Stomach smooth muscle (tissue), 2 donors: ENCODE data around the gene PATL2.
"Not testable (repeated sequence)": the region's sequence is repeated elsewhere in the genome, so short reads cannot be mapped to it uniquely, and the experiment has no call there.

Source experiments
- H3K27ac ChIP-seq: one replicate; pipeline ENCODE4 v1.7.0; 2013; ENCODE audit warnings: mild to moderate bottlenecking, low read length, inconsistent platforms
- H3K27me3 ChIP-seq, 2 donors: one replicate each; pipeline ENCODE4 v1.7.0; 2013; ENCODE audit warnings: low read length in 2 of 2; ENCODE audit not compliant: insufficient read depth in 2 of 2, control insufficient read depth in 1 of 2
- H3K36me3 ChIP-seq, 2 donors: one replicate each; pipeline ENCODE4 v1.7.0; 2013; ENCODE audit warnings: low read length in 2 of 2; ENCODE audit not compliant: control insufficient read depth in 2 of 2, insufficient read depth in 2 of 2
- H3K4me1 ChIP-seq: one replicate; pipeline ENCODE4 v1.7.0; 2013; ENCODE audit warnings: low read length; ENCODE audit not compliant: control insufficient read depth, insufficient read depth
- H3K4me3 ChIP-seq, 2 donors: one replicate each; pipeline ENCODE4 v1.7.0; 2013; ENCODE audit warnings: low read length in 2 of 2
- H3K9ac ChIP-seq, 2 donors: one replicate each; pipeline ENCODE4 v1.7.0; 2013; ENCODE audit warnings: low read length in 2 of 2, mild to moderate bottlenecking in 1 of 2
- H3K9me3 ChIP-seq, 2 donors: one replicate each; pipeline ENCODE4 v1.7.0; 2013; ENCODE audit warnings: low read length in 2 of 2; ENCODE audit not compliant: control insufficient read depth in 2 of 2
- donor health status: healthy.
- donor health status: Pancreatic carcinoma.

PATL2 gene

DNA sequence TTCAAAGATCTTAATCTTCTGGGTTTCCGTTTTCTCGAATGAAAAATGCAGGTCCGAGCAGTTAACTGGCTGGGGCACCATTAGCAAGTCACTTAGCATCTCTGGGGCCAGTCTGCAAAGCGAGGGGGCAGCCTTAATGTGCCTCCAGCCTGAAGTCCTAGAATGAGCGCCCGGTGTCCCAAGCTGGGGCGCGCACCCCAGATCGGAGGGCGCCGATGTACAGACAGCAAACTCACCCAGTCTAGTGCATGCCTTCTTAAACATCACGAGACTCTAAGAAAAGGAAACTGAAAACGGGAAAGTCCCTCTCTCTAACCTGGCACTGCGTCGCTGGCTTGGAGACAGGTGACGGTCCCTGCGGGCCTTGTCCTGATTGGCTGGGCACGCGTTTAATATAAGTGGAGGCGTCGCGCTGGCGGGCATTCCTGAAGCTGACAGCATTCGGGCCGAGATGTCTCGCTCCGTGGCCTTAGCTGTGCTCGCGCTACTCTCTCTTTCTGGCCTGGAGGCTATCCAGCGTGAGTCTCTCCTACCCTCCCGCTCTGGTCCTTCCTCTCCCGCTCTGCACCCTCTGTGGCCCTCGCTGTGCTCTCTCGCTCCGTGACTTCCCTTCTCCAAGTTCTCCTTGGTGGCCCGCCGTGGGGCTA is at the start of gene PATL2, which contains the start of gene B2M:
Gene PATL2, minus strand, starts transcription at position 228 of the 647 bp plus-strand sequence. CDS start 34,833 bp downstream, outside the sequence.
Gene B2M, plus strand, starts transcription at position 422 of the 647 bp plus-strand sequence. Its CDS starts 30 bp downstream, at position 452.
- Histone ChIP-seq H3K27ac (peak within 1 kb of the TSS; percentile 99), H3K27me3 (no peaks in the 10 kb centered on the region), H3K9ac (peak within 1 kb of the TSS; percentile 97 to 98), H3K4me1 (peaks cover 2% of the 10 kb centered on the region), H3K9me3 (no peaks in the 10 kb centered on the region), H3K36me3 (peaks cover 4 to 10% of the 10 kb centered on the region in 2 donors), H3K4me3 (peak within 1 kb of the TSS; percentile 94 to 98)

DNA sequence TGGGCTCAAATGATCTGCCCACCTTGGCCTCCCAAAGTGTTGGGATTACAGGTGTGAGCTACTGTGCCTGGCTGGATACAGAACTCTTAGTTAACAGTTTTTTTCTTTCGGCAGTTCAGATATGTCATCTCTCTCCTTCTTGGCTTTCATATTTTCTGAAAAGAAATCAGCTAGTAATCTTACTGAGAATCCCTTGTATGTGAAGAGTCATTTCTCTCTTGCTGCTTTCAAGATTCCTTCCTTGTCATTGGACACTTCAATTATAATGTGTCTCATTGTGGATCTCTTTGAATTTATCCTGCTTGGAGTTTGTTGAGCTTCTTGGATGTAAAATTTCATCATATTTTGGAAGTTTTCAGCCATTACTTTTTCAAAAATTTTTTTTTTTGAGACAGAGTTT is 42.2 kb upstream of the PATL2 start:
- H3K4me3 ChIP-seq: no peak overlapping the region
- no peak overlapping the region for H3K9ac ChIP-seq
- peaks cover 0 to 3% of the 10 kb centered on the region in 2 donors for H3K9me3 ChIP-seq
- no peaks in the 10 kb centered on the region for H3K27me3 ChIP-seq
- no peaks in the 10 kb centered on the region for H3K36me3 ChIP-seq
- no peaks in the 10 kb centered on the region for H3K4me1 ChIP-seq
- H3K27ac ChIP-seq: no peak overlapping the region

DNA sequence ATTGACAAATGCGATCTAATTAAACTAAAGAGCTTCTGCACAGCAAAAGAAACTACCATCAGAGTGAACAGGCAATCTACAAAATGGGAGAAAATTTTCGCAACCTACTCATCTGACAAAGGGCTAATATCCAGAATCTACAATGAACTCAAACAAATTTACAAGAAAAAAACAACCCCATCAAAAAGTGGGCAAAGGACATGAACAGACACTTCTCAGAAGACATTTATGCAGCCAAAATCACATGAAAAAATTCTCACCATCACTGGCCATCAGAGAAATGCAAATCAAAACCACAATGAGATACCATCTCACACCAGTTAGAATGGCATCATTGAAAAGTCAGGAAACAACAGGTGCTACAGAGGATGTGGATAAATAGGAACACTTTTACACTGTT is 32.3 kb upstream of the PATL2 start:
- H3K36me3 ChIP-seq, H3K4me3 ChIP-seq: not testable (repeated sequence)

DNA sequence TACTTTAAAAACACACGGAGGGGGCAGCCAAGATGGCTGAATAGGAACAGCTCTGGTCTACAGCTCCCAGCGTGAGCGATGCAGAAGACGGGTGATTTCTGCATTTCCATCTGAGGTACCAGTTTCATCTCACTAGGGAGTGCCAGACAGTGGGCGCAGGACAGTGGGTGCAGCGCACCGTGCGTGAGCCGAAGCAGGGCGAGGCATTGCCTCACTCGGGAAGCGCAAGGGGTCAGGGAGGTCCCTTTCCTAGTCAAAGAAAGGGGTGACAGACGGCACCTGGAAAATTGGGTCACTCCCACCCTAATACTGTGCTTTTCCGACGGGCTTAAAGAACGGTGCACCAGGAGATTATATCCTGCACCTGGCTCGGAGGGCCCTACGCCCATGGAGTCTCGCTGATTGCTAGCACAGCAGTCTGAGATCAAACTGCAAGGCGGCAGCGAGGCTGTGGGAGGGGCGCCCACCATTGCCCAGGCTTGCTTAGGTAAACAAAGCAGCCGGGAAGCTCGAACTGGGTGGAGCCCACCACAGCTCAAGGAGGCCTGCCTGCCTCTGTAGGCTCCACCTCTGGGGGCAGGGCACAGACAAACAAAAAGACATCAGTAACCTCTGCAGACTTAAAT is 28.2 kb upstream of the PATL2 start:
- H3K9ac ChIP-seq, H3K36me3 ChIP-seq: not testable (repeated sequence)

More for the DNA sequence above, 32.3 kb upstream of the PATL2 start:
- H3K27ac ChIP-seq, H3K4me1 ChIP-seq, H3K9me3 ChIP-seq, H3K27me3 ChIP-seq, H3K9ac ChIP-seq: not testable (repeated sequence)

DNA sequence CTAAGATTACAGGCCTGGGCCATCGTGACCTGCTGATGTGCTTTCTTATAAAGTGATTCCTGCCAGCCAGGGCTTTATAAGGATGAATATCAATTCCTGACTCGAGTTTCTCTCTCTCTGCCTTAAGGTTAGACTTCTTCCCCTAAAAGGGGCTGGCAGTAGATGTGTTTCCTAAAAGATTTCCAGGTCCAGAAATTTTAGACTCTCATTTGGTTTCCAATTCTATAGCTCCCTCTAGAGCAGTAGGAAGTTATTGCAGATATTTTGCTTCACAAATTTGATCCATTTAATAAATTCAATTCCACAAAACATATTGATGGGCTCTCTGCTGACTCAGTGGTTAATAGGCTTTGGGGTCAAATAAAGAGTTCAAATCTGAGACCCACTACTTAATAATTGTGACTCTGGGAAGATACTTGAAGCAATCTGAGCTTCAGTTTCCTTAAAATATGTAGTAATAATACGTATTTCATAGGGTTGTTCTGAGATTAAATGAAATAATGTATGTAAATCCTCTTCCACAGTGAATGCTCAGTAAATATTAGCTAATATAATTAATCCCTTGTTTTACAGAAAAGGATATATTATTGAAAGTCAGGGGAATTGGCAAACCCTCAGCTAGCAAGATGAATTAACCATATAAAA is 27.3 kb upstream of the PATL2 start:
- no peaks in the 10 kb centered on the region for H3K36me3 ChIP-seq
- no peak overlapping the region for H3K9ac ChIP-seq
- H3K27me3 ChIP-seq: no peaks in the 10 kb centered on the region
- no peak overlapping the region for H3K27ac ChIP-seq
- H3K4me3 ChIP-seq: no peak overlapping the region
- no peaks in the 10 kb centered on the region for H3K9me3 ChIP-seq
- H3K4me1 ChIP-seq: peaks cover 2% of the 10 kb centered on the region

More for the DNA sequence above, 28.2 kb upstream of the PATL2 start:
- not testable (repeated sequence) for H3K4me1 ChIP-seq, H3K9me3 ChIP-seq, H3K4me3 ChIP-seq, H3K27me3 ChIP-seq, H3K27ac ChIP-seq

- Histone ChIP-seq H3K27ac (no peak within 1 kb of the TSS), H3K36me3 (peaks cover 6 to 8% of the 10 kb centered on the region in 2 donors), H3K9me3 (no peaks in the 10 kb centered on the region), H3K9ac (peak within 1 kb of the TSS; percentile 5 to 42), H3K27me3 (no peaks in the 10 kb centered on the region), H3K4me1 (peaks cover 2% of the 10 kb centered on the region), H3K4me3 (no peak within 1 kb of the TSS)
Observed at GRCh38 chr15:44736181-44736765, 25.1 kb upstream of the PATL2 start, which contains the start of gene TRIM69. TSS of gene TRIM69 (plus strand) at chr15:44736528. CDS start at chr15:44736705, 177 bp downstream.

DNA sequence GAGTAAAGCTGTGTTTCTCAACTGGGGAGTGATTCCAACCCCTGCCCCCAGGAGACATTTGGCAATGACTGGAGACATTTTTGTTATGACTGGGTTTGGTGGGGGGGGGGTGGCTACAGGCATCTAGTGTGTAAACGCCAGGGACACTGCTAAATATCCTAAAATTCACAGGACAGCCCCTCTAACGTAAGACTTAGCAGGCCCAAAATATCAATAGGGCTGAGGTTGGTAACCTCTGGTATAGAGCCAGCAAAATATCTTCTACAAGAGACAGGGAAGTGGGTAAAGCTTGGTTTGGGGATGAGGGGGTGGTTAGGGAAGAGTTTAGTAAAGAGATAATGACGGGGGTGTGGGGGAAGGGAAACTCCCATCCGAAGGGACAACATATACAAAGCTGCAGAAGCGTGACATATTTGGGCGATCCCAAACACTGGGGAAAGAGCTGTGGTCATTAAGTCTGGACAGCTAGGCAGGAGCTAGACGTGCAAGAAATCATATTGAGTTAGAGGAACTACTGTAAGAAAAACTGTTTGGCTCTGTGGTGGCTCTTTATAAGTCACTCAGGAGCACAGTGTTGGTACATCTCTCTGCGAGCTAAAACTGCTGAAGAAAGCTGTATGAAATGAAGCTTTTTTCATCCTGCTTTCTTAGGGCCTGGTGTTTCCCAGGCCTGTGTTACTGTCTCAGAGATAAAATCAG is 24.5 kb upstream of the PATL2 start:
- H3K4me3 ChIP-seq: no peak overlapping the region
- H3K36me3 ChIP-seq: peaks cover 7 to 9% of the 10 kb centered on the region in 2 donors
- H3K27me3 ChIP-seq: no peaks in the 10 kb centered on the region
- H3K27ac ChIP-seq: no peak overlapping the region
- H3K9ac ChIP-seq: peak overlapping the region; percentile 5 to 42
- no peaks in the 10 kb centered on the region for H3K9me3 ChIP-seq
- H3K4me1 ChIP-seq: peaks cover 4% of the 10 kb centered on the region

GRCh38 chr15:44734839-44735481 is 23.8 kb upstream of the PATL2 start:
- Histone ChIP-seq H3K4me3 (no peak overlapping the region), H3K27me3 (no peaks in the 10 kb centered on the region), H3K27ac (no peak overlapping the region), H3K36me3 (peaks cover 7 to 9% of the 10 kb centered on the region in 2 donors), H3K4me1 (peaks cover 9% of the 10 kb centered on the region), H3K9ac (no peak overlapping the region), H3K9me3 (no peaks in the 10 kb centered on the region)

GRCh38 chr15:44729408-44730127 is 18.4 kb upstream of the PATL2 start:
- H3K9me3 ChIP-seq: no peaks in the 10 kb centered on the region
- H3K4me1 ChIP-seq: peaks cover 12% of the 10 kb centered on the region
- peaks cover 7 to 9% of the 10 kb centered on the region in 2 donors for H3K36me3 ChIP-seq
- H3K27me3 ChIP-seq: no peaks in the 10 kb centered on the region
- peak overlapping the region; percentile 98 for H3K27ac ChIP-seq
- peak overlapping the region; percentile 87 to 98 for H3K9ac ChIP-seq
- peak overlapping the region; percentile 77 to 99 for H3K4me3 ChIP-seq
